Hematopoietic multipotent progenitor cell treated with erythropoietin and hydrocortisone succinate and interleukin-3 and kit ligand, for 4 days (in vitro differentiated cells): ENCODE results near the gene BRSK1.

Experiments used
- DNase-seq: peaks from one replicate; pipeline ENCODE4 v3.0.0-alpha.2; 2015

The BRSK1 gene

DNA sequence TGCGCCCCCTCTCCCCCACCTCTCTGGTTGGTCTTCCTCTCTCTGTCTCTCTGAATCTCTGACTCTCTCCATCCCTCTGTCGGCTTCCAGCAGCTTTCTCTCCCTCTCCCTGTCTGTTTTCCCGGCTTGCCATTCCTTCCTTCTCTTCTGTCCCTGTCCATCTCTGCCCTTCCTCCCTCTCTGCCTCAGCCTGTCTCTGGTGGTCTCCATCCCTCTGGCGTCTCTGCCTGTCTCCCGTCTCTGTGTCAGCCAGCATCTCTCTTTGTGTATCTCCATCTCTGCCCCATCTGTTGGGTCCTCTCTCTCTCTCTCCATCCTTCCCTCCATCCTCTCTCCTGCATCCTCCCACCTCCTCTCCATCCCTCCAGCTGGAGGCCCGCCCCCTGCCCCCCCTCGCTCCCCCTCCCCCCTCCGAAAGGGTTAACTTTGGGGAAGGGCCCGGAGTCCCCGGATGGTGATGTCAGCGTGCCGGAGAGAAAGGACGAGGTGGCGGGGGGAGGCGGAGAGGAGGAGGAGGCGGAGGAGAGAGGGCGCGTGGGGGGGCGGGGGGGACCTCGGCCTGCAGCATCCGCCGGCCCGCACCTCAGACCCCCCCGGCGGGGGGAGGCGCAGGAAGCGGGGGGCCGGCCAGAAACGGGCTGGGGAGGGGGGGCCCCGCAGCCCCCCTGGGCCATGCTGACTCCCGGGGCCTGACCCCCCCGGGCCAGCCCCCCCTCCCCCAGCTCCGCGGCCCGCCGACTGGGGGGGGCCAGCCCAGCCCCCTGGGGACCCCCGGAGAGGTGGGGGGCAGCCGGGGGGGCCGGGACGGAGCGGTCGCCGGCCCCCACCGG, at the start of gene BRSK1:
TSS of gene BRSK1 (plus strand) at position 450 of the 830 bp plus-strand sequence. CDS start 446 bp downstream, outside the sequence.
- no peak for DNase-seq

DNA sequence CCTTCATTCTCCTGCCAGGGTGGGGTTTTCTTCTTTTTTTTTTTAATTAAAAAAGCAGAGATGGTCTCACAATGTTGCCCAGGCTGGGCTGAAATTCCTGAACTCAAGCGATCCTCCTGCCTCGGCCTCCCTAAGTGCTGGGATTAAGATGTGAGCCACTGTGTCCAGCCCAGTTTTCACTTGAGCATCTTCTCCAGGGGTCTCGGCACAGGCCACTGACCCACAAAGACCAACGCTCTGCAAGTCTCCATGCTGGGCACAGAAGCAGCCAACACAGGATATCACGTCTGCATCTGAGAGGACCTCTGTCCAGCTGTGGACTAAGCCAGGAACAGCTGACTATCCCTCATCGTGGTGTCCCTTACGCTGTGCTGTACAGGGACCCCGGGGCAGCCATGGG, 45.8 kb upstream of the BRSK1 start:
- DNase-seq = no peak

DNA sequence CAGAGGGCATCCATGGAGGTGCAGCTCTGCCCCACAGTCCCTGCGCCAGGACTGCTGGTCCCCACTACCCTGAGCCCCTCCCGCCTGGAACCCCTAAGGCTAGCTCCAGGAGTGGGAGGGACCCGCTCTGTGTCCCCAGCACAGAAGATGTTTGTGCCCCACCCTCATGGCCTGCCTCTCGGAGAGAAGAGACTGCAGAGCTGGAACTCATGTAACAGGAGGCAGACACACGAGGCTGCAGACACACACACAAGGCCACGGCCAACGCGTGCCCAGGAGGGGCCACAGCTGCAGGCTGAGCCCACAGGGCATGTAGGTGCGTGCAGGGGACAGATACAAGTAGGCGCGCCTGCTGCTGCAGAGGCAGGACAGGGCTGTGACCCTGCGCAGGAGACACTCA, 44.8 kb upstream of the BRSK1 start:
- DNase-seq = no peak

DNA sequence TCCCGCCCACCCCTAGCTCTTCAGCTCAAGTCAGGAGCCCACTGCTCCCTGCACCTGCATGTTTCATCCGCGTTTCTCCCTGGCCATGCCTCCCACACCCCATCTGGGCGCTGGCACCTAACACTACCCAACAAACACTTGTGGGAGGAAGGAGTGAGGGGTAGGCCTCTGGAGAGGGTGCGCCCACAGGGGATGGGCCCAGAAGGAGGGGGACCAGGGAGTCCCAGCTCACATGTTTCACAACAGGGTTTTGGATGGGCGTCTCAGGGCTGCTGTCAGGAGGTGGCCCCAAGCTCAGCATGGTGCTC, 43.1 kb upstream of the BRSK1 start:
- no peak for DNase-seq

DNA sequence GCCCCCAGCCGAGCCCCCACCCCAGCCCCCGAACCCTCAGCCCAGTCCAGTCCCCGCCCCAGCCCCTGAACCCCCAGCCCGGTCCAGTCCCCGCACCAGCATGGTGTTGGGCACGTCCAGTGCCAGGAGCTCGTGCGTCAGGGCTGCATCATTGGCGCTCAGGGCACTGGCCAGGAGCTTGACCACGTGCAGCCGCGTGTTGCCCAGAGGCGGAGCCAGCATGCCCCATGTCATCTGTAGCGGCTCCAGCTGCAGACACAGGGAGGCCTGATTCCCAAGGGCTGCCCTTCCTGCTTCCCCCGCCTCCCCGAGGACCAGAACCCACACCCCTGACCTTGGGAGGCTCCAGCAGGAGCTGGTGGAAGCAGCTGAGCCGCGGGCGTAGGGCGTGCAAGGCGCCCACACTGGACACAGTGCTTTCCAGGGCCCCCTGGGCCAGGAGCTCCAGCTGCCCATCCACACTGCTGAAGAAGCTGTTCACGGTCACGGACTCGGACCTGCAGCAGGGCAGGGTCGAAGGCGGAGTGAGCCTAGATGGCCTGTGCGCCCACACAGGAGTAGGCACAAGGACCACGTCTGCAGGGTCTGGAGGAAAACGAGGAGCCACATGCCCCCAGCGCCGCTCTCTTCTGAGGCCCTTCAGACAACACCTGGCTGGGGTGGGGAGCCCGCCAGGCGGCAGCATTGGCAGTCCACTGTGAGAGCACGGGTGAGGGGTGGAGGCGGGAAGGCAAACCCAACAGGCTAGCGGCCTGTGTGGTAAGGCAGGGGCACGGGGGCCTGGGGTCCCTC, 42.5 kb upstream of the BRSK1 start:
- no peak for DNase-seq

DNA sequence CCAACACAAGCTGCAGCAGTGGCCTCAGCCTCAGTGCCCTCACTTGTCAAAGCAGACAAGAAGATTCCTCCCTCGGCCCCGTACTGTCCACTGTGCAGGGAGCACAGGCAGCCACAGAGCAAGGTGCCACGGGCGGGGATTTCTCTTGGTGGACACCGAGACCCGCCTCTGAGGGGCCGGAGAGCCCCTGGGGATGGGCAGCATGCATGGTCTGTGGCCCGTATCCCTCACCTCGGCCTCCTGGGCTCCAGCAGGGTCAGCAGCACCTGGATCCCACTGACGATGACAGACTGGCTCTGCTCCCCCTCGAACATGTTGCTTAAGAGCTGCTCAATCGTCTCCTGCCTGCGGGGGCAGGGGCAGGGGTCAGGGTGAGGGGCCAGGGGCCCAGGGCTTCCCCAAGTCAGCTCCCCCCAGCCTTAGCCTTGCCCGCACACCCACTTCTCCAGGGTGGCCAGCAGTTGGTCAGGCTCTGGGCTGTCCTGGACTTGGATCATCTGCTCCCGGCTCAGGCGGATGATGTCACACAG, 41.8 kb upstream of the BRSK1 start:
- DNase-seq = no peak

DNA sequence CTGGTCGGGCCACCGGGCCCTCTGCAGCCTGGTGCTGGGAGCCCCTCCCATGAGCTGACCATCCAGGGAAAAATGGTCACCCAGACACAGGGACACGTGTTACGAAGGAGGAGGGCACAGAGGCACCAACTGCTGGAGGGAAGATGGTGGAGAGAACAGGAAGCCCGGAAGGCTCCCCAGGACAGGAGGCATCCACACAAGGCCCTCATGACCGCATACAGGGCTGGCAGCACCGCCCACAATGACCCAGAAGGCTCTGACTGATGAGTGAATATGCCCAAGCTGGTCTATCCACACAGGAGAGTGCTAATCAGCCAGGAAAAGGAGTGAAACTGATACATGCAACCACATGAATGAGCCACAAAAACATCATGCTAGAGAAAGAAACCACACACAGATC, 41.3 kb upstream of the BRSK1 start:
- no peak for DNase-seq

DNA sequence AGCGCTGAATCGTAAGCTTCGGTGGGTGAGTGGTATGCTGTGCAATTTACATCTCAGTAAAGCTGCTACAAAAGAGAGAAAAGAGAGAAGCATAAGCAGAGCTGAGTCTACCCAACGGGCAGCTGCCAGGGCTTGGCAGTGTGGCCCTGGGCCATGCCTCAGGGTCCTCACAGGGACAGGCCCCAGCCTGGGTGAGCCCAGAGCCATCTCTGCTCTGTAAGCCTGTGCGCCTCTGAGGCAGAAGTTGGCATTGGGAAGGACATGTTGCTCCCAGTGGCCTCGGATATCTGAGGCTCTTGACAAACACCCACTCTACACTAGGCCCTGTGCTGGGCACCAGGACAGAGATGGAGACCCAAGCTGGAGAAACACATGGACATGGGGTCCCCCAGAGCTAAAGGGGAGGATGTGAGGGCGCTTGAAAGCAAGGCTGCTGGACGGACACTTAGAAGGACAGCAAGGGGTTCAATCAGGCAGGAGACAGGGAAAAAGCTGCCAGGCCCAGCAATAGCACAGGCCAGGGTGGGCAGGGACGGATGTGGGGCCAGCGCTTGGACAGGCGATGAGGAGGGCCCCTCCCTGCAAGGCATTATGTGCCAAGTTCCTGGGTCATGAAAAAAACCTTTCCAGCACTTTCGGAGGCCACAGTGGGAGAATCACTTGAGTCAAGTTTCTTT, 39.7 kb upstream of the BRSK1 start:
- no peak for DNase-seq

DNA sequence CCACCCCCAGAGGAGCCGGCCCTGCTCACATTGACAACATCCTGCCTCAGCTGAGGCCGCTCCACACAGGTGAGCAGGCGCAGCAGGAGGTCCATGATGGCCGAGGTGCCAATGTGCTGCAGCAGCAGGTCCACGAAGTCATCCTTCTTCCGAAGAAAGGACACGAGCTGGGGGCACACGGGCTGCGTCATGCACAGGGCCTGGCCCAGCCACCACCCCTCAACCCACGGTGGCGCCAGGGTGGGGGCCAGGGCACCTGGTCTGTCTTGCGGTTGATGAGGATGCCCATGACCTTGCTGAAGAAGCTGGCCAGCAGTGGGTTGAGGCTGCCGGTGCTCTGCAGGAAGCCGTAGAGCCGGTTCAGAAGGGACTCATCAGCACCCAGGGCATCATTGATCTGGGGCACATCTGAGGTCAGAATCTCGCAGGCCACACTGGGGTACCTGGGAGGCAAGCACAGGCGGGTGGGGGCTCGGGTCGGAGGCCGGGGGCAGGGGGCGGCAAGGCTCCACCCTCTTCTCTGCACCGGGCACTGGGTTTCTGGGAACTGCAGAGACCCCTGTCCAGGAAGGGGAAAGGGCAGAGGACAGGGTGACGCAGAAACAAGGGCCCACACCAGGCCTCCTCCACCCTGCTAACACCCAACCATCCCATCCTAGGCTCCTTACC, 38.4 kb upstream of the BRSK1 start:
- DNase-seq = no peak

DNA sequence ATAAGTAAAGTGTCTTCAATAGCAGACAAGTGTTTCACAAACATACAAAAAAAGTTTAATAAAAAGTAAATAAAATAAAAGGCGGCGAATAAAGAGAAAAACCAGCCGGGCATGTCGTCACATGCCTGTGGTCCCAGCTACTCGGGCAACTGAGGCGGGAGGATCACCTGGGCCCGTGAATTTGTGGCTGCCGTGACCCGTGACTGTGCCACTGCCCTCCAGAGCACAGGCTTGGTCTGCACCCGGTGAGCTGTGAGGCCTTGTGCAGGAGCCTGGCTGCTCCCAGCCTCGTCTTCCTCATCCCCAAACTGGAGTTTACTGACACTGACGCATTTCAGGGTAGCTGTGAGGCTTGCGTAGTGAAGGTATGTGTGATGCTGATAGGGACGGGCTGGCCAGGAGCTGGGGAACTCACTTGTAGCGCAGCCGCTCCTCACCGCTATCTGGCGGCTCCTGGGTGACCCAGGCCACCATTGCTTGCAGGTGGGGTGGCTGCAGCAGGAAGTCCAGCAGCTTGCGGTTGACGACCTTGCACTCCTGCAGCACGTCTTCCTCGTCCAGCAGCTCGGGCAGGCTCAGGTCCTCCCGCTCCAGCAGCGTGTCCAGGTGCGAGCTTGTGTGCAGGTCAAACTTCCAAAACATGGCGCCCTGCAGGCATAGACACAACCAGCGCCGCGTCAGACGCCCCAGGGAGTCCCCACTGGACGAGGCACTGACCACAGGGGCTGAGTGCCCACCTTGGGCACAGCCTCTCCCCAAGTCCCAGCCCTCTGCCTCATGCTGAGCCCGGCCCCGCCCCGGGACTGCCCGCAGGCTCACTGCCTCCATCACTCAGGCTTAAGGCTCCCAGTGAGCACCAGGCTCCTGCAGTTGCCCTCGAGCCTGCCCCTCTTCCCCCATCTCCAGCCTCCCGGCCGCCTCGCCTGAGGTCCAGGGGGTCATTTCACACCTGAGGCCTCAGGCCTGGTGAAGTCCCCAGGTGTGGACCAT, 37.0 kb upstream of the BRSK1 start:
- no peak for DNase-seq

DNA sequence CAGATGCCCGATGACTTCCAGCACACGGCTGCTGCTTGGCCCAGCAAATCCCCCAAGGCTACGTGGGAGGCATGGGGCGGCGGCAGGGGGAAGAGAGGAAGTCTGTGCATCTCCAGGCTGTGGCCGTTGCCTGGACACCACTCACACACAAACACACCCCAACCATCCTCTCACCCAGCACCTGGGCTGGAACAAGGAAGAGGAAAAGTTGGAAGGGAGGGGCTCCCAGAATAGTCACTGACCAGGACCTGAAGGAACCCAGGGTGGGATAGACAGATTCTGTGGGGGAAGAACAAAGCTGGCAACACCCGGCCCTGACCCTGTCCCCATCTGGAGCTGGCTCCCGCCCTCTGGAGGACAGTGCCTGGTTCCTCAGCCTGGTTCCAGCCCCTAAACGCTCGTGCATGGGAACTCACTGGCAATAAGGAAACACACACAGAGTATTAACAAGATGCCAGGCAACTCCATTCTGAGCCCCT, 36.1 kb upstream of the BRSK1 start:
- DNase-seq = peak; percentile 58

DNA sequence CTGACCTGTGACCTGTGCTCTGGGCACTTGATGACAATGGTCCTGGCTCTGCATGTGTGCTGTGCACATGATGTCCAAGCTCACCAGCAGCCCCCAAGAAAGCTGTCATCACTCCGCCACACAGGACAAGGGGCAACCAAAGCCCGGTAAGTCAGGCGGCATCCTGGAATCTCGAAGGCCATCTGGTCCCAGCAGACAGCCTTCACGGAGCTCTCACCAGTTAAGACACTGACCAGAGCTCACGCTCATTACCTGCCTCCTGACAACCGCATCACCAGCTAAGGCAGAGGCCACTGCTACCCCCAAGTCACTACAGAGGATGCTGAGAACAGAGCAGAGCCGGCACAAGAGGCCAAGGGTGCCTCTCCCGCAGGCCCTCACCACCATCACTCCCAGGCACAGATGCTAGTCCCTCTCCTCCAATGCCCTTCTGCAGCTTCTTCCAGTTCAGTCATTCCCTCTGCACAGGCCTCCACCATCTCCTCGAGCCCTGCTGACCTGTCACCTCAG, 35.6 kb upstream of the BRSK1 start:
- no peak for DNase-seq

DNA sequence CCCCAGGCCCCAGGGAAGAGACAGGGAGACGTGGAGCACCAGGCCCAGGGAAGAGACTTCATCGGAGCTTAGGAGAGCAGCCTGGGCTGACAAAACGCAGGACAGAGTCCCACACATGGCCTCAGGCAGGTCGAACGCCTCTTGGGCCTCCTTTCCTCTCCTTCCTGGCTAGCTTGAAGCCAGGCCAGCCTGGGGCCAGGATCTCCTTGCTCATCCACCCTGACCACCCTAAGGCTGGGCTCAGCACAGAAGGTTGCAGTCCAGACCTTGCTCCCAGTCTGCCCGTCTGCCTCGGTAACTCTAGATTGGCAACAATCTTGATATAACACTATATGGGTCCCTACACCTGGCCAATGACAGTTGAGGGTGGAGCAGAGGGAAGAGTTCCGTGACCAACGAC, 35.1 kb upstream of the BRSK1 start:
- DNase-seq = no peak

DNA sequence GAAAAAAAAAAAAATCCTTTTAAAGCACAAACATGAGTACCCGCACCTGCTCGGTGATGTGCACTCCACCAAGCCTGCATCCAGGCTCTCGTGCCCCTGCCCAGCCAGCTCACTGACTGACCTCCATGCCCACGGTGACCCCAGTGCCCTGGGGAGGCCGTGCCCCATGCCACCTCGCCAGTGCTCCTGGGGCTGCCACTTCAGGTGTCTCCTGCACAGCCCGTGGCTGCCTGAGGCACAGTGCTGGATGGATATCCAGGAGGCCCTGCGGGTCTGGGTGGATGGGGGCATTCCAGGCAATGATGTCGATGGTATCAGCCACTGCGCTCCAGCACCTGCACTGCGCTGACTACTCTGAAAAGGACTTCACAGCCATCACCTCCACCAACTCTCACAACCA, 34.0 kb upstream of the BRSK1 start:
- DNase-seq = no peak

DNA sequence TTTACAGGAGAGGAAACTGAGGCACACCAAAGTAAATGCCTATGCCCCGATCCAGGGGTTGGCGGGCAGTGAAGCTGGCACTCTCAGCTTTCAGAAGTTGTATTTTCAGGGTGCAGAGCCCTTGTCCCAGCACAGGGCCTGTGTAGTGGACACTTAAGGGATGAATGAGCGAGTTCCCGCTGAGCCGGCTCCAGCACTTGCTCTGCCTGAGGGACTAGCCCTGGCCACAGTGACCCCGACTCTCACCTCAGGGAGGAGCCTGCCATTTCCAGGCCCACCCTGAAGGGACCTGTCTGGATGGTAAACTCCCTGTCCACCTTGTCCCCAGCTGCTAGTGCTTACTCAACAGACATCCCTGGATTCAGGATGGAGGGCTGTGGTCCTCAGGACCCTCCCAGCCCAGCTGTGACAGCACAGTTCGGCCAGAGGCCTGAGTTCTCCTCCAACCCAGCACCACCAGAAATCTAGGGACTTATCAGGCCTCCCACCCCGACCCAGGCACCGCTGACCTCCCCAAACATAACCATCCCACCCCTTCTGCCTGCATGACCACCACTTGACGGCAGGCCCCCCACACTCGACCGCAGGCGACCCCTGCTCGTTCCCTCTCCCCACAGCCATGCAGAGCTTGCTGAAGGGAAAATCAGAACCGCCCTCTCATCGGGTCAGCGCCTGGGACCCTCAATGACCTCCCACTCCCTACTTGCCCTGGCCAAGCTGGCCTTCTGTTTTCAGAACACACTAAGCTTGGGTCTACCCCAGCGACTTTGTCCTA, 33.3 kb upstream of the BRSK1 start:
- no peak for DNase-seq

DNA sequence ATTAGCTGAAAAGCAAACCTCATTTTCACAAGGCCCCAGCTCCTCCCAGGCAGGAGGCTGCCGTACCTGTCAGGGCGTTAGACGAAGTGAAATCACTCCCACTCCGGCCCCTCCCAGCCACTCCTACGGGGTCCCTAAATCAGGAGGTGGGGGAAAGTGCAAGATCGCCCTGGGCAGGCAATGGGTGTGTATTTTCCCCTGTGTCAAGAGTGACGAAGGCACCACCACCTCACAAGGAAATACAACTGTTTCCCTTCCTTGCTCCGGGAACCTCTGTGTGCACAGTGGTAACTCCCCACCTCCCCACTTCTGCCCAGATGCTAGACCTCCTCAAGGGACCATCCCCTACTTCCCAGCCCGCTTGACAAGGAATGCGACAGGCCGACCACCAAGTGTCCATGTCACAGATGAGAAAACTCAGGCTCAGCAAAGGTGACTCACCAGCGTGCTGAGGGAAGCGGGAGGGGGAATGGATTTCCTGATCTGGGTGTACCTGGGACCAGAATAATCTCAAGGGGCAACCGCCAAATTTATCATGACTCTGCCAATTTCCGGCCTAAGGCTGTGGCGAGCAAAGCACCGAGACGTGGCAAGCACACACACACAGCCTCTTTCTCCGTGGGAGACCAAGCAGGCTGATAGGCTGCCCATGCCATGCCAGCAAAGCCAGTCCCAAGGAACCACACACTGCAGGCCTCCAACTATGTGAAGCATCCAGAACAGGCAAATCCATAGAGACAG, 32.3 kb upstream of the BRSK1 start:
- peak; percentile 96 for DNase-seq

DNA sequence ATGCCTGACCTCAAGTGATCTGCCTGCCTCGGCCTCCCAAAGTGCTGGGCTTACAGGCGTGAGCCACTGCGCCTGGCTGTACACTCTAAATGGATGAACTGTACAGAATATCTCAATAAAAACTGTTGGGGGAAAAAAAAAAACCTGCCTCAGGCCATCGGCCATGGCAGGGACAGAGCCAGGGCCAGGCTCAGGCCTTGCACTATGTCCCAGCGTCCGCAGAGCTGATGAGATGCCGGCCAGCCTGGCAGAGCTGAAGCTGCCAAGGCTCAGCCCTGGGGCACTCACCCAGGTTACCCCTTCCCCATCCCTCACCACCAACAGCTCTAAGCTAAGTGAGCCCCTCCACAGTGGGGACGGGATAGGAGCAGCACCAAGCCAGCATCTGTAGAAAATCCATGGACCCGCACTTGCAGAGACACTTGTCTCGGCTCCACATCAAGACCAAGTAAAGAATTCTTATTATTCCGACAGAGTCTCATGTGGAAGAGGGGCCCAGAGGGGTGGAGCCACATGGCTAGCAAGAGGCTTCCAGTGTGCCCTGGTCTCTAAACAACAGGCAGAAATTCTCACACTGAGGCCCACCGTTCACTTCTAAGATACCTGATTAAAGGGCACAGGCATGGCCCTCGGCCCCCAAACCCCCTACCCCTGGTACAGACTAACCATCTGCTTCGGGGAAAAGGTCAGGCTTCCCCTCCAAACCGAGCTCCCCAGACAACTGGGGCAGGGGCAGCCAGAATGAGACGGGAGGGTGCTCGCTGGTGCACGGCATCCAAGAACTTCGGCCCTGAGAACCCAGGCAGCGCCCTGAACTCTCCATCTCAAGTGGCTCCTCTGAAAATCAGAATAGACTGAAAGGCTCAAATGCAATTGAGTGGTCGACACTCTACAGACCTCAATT, 30.8 kb upstream of the BRSK1 start:
- peak; percentile 56 for DNase-seq

DNA sequence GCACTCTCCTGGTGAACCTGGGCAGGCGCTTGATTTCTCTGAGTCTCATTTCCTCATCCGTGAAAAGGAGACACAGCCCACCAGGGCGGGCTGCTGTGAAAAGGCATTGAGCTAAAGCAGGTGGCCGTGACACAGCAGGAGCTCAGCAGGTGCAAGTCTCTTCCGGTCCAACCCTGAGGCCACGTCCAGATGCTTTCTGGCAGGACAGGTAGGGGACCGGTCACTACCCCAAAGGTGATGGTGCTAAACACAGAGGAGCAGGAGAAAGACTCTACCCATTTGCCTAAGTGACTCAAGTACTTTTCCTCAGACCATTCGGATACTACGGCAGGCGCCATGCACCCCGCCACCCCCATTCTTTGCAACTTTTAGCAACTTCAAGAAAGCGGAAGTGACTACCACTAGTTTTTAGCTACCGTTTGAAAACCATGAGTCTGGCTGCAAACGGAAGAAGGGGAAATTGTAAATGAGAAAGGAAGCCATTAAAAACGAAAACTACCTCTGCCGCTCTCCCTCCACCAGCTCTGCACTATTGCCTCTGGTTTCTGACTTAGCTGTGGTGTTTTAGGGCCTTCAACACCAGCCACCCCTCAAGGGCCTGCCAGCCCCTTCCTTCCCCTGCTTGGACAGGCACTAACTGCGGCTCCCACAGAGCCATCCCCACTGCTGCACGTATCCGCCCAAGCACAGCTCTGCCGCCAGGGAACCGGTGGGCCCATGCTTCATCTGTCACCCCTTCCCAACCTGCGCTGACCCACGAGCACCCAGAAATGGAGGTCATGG, 29.8 kb upstream of the BRSK1 start:
- DNase-seq = peak; percentile 90
